IPS-11a (cell line): ENCODE measurements around the gene JMJD1C.
"Not testable (repeated sequence)": the region's sequence is repeated elsewhere in the genome, so short reads cannot be mapped to it uniquely, and the experiment has no call there.

Experiments
- H3K4me3 ChIP-seq: one replicate; pipeline ENCODE4 v1.5.1; 2013; ENCODE audit warnings: low read depth, low read length, control low read depth

The JMJD1C gene

DNA sequence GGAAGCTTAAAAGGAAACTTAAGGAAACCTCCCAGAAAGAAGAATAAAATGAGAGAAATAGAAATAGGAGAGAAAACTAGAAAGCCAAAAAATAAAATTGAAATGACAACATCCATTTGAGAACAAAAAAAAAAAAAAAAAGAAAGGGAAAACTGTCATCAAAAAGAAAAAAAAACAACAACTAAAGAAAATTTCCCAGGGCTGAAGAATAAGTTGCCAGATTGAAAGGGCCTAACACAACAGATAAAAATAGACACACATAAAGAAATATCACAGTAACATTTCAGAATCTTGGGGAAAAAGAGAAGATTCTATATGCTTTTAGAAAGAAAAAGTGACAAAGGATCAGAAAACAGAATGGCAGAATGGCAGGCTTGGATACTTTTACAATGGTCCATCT, 157.1 kb downstream of the JMJD1C start:
- H3K4me3 ChIP-seq: no peak overlapping the region

- H3K4me3 ChIP-seq: no peak overlapping the region
Observed at GRCh38 chr10:63304146-63304545, 161.6 kb downstream of the JMJD1C start.

DNA sequence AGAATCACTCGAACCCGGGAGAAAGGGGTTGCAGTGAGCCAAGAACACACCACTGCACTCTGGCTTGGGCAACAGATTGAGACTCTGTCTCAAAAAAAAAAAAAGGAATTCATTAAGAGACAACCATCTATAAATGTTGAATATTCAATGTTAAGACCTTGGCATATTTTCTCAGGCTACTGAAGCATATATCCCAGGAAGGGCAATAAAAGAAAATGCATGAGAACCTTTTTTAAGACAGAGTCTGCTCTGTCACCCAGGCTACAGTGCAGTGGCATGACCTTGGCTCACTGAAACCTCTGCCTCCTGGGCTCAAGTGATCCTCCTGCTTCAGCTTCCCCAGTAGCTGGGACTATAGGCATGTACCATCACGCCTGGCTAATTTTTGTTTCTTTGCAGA, 165.0 kb downstream of the JMJD1C start:
- H3K4me3 ChIP-seq: no peak overlapping the region

- H3K4me3 ChIP-seq: no peak overlapping the region
Observed at GRCh38 chr10:63297941-63298340, 167.8 kb downstream of the JMJD1C start.

- no peak overlapping the region for H3K4me3 ChIP-seq
Observed at GRCh38 chr10:63294781-63295180, 171.0 kb downstream of the JMJD1C start.

- H3K4me3 ChIP-seq: not testable (repeated sequence)
Observed at GRCh38 chr10:63292847-63293246, 172.9 kb downstream of the JMJD1C start.

DNA sequence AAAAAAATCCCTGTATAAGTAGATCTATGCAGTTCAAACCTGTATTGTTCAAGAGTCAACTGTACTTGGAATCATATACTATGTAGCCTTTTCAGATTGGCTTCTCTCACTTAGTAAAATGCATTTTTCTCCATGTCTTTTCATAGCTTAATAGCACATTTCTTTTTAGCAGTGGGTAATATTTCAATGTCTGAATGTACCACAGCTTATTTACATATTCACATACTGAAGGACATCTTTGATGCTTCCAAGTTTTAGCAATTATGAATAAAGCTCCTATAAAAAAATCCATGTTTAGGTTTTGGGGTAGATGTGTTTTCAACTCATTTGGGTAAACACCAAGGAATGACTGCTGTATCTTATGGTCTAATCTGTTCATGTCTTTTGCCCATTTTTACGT, 177.6 kb downstream of the JMJD1C start:
- H3K4me3 ChIP-seq: no peak overlapping the region

DNA sequence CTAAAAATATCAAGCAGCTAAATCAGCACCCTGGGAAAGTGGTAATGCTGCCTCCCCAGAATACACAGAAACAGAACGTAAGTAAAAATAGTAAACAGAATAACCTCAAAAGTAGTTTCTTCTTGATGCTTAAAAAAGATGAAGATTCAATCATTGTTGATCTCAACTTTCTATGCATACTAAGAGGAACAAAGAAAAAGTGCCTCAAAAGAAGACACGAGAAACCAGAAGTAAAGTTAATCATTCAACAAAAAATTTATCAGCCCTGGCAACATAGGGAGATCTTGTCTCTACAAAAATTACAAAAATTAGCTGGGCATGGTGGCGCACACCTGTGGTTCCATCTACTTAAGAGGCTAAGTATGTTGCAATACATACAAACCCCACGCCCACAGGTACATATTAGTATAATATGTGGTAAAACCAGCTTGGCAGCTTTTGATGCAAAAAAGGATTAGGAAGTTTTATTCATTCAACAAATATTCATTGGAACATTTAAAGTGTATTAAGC, 179.0 kb downstream of the JMJD1C start:
- H3K4me3 ChIP-seq: no peak overlapping the region

DNA sequence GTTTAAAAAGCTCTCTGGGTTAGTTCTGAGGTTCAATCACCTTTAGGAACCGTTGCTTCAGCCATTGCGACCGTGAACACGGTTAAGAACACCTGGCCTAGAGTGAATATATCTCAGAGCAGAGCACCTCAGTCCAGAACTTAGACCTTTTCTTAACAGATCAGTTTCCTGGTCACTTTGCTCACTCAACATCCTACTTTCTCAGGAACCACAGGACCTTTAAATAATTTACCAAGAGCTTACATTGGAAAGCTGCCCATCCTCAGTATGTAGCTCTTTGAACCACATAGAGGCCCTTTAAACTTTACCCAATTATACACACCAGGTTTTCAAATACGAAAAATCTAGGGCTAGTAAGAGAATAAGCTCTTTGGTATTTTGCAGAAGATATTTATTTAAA, 179.4 kb downstream of the JMJD1C start:
- no peak overlapping the region for H3K4me3 ChIP-seq

GRCh38 chr10:63283901-63284300, 181.9 kb downstream of the JMJD1C start:
- not testable (repeated sequence) for H3K4me3 ChIP-seq

DNA sequence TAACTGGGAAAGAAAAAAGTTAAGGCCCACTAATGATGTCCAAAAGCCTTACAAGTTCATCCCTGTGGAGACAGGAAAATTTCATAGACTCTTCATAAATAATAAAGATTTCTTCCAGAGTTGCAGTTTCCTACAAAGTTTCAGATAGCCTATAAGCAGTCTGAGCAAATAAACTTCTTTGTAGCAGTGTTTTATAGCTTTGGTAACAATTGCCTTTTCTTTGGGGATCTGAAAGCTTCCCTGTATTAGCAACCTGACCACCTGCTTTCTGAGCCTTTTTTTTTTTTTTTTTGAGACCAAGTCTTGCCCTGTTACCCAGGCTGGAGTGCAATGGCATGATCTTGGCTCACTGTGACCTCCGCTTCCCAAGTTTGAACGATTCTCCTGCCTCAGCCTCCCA, 182.7 kb downstream of the JMJD1C start:
- no peak overlapping the region for H3K4me3 ChIP-seq

- H3K4me3 ChIP-seq: no peak overlapping the region
Observed at GRCh38 chr10:63281967-63282366, 183.8 kb downstream of the JMJD1C start.

DNA sequence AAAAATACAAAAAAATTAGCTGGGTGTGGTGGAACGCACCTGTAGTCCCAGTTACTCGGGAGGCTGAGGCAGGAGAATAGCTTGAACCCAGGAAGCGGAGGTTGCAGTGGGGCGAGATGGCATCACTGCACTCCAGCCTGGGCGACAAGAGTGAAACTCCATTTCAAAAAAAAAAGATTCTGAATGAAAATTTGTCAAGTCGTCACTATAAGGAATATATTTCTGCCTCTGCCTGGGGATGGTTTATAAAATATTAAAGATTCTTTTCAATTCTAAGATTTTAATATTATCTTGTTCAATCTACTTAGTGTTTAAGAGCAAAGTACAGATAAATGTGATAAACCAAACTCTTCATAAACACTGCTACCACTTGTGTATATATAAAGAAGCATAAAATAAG, 185.4 kb downstream of the JMJD1C start:
- H3K4me3 ChIP-seq: no peak overlapping the region

DNA sequence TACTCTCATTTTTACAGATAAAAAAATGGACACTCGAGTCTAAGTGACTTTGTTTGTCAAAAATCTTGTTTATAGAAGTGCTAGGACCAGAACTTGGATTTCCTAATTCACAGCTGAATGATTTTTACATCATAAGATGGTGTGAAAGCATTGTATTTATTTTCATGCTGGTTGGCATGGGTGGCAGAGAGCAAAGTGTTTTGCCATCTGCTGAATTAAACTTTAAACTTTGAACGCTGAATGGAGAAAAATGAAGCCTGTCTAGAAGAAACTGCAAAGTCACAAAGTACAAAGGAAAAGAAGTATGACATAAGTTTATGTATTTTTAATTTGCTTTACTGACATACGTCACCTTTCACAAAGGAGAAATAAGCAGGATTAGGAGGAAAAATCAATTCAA, 190.7 kb downstream of the JMJD1C start:
- H3K4me3 ChIP-seq: no peak overlapping the region

GRCh38 chr10:63273577-63273976, 192.2 kb downstream of the JMJD1C start:
- H3K4me3 ChIP-seq: no peak overlapping the region

DNA sequence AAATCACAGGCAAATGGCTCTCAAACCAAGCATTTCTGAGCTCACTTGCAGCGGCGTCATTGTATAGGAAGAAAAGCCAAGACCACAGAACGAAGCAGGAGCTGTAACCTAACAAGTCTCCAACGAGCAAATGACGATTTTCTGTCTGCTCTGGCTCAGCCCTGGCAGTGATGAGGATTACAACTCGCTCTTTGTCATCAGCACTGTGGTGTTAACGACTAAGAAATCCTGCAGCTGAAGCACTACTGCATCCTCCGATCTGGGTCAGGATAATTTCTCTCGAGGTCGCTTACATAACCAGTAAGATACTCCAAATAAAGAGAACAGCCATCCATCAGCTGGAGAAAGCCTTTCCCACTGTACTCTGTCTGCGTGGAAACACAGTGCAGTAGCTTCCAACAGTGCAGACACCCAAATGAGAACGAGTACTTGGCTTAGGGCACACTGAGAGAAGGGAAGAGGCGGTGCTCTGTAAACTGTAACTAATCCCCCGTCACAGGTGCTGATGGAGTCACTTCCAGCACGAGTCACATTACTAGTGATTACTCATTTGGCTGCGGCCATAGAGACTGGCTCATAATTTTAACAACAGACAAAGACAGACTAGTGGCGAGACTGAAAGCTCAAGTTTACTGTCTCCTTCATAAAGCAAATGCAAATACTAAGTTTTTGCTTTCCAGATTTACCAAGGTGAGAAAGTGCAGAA, 196.8 kb downstream of the JMJD1C start:
- H3K4me3 ChIP-seq: peak overlapping the region; percentile 90

- peak overlapping the region; percentile 90 for H3K4me3 ChIP-seq
Observed at GRCh38 chr10:63268149-63268797, 197.5 kb downstream of the JMJD1C start.

- peak overlapping the region; percentile 90 for H3K4me3 ChIP-seq
Observed at GRCh38 chr10:63267414-63268148, 198.2 kb downstream of the JMJD1C start.

- H3K4me3 ChIP-seq: peak overlapping the region; percentile 90
Observed at GRCh38 chr10:63266391-63267316, 199.1 kb downstream of the JMJD1C start.

DNA sequence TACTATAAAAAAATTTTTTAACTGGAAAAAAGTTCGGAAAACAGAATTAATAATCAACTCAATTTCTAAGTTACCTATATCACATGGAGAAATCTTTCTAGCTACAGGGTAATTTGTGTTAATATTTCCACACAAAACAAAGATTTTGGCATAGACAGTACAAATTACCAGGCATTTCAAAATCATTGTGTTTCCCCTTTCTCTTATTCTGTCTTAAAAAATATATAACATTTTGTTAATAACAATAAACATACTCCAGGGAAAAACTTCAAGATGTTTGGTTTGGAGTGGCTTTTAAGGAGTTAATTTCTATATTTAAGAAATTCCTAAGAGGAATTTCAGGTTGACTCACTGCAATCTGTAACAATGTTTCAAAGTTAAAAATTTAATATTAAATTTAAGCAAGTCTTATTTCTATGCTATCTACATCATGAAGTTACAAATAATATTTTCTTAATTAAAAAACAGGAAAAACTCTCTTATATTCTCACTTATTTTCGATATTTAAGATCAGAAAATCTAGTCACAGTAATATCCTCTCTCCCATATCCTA, 200.0 kb downstream of the JMJD1C start:
- H3K4me3 ChIP-seq: peak overlapping the region; percentile 90
